Daoy (cell line): ENCODE measurements around the gene SLC5A2. TPM values are rescaled to one million over a fixed set of nuclear protein-coding genes. Genes with fewer than 3 reads are reported as not detected.
"Not testable (repeated sequence)": the region's sequence is repeated elsewhere in the genome, so short reads cannot be mapped to it uniquely, and the experiment has no call there.

Source experiments
- DNase-seq: peaks from one replicate; pipeline ENCODE4 v3.0.0-alpha.2; 2015; ENCODE audit warnings: low read depth
- total RNA-seq: library from RNA; depleted of rRNA; stranded (reverse); fragments of >200 nt; shearing (Covaris generic); gene quantifications from 2 replicates; pipeline ENCODE4 v1.2.3, GENCODE V29; 2014

The SLC5A2 gene
- total RNA-seq, 1 experiment from 2014 or later, result not detected

GRCh38 chr16:31475946-31476302, 7.0 kb upstream of the SLC5A2 start:
- DNase-seq, result no peak

GRCh38 chr16:31476303-31477219, 6.4 kb upstream of the SLC5A2 start:
- no peak for DNase-seq

GRCh38 chr16:31477220-31478216, 5.4 kb upstream of the SLC5A2 start:
- no peak for DNase-seq

- DNase-seq, result no peak
Observed at GRCh38 chr16:31478956-31479355, 4.0 kb upstream of the SLC5A2 start.

- no peak for DNase-seq
Observed at GRCh38 chr16:31479751-31480150, 3.2 kb upstream of the SLC5A2 start.

GRCh38 chr16:31480851-31481536, 1.9 kb upstream of the SLC5A2 start:
- DNase-seq, result no peak

- DNase-seq, result not testable (repeated sequence)
Observed at GRCh38 chr16:31484048-31484447, 1.1 kb downstream of the SLC5A2 start.

GRCh38 chr16:31484491-31485171, 1.7 kb downstream of the SLC5A2 start:
- DNase-seq, result peak; percentile 18

- no peak for DNase-seq
Observed at GRCh38 chr16:31485571-31485970, 2.6 kb downstream of the SLC5A2 start.

GRCh38 chr16:31486045-31486444, 3.1 kb downstream of the SLC5A2 start:
- DNase-seq, result no peak

GRCh38 chr16:31487071-31487719, 4.3 kb downstream of the SLC5A2 start:
- DNase-seq, result no peak

GRCh38 chr16:31487720-31488467, 5.0 kb downstream of the SLC5A2 start:
- DNase-seq, result peak; percentile 54

- peak; percentile 23 for DNase-seq
Observed at GRCh38 chr16:31488468-31489297, 5.8 kb downstream of the SLC5A2 start.

- no peak for DNase-seq
Observed at GRCh38 chr16:31489298-31489564, 6.3 kb downstream of the SLC5A2 start.

- DNase-seq, result no peak
Observed at GRCh38 chr16:31489616-31490584, 7.0 kb downstream of the SLC5A2 start.

GRCh38 chr16:31491778-31492418, 9.0 kb downstream of the SLC5A2 start:
- DNase-seq, result no peak

GRCh38 chr16:31493506-31494125, 10.7 kb downstream of the SLC5A2 start:
- DNase-seq, result no peak
